Lung microvascular endothelial cell (primary cell): ENCODE measurements around the gene ALPP. TPM values are rescaled to one million over a fixed set of nuclear protein-coding genes. Genes with fewer than 3 reads are reported as not detected.
"Not testable (repeated sequence)": the region's sequence is repeated elsewhere in the genome, so short reads cannot be mapped to it uniquely, and the experiment has no call there.

Experiments used
- DNase-seq, 2 donors: peaks; one replicate each; pipeline versions ENCODE4 v3.0.0 to v3.0.0-alpha.2; 2010; ENCODE audit warnings: low read depth in 2 of 2
- total RNA-seq: library from RNA; depleted of rRNA; stranded (reverse); fragments of >200 nt; gene quantifications from 2 replicates; pipeline ENCODE4 v1.2.1, GENCODE V29; 2014

ALPP gene
- total RNA-seq, 1 donor from 2014 or later: not detected

- DNase-seq: no peak
Observed at GRCh38 chr2:232421189-232421785, 42.7 kb downstream of the ALPP start.

GRCh38 chr2:232422051-232422450 is 43.5 kb downstream of the ALPP start:
- no peak for DNase-seq

- not testable (repeated sequence) for DNase-seq
Observed at GRCh38 chr2:232422996-232423395, 44.4 kb downstream of the ALPP start.

GRCh38 chr2:232423407-232423806 is 44.9 kb downstream of the ALPP start:
- not testable (repeated sequence) for DNase-seq

GRCh38 chr2:232431705-232432590 is 53.4 kb downstream of the ALPP start:
- DNase-seq: no peak

Other genes with a start within 250 kb of the ALPP start
- not detected in 2 replicates for gene ALPG, start 28.1 kb downstream of the ALPP start, total RNA-seq
- gene ALPI, start 77.4 kb downstream of the ALPP start, total RNA-seq: not detected in 2 replicates
- gene ECEL1, start 109.1 kb downstream of the ALPP start, total RNA-seq: under 0.01 TPM in 1 of 2 replicates, not detected in the other
- gene PRSS56, start 141.6 kb downstream of the ALPP start, total RNA-seq: not detected in 2 replicates
- not detected in 2 replicates for gene CHRND, start 147.4 kb downstream of the ALPP start, total RNA-seq
- not detected in 2 replicates for gene CHRNG, start 160.9 kb downstream of the ALPP start, total RNA-seq
- gene TIGD1, start 171.8 kb downstream of the ALPP start, total RNA-seq: 0.87 and 1.8 TPM in 2 replicates
- 97.6 and 108 TPM in 2 replicates for gene EIF4E2, start 171.9 kb downstream of the ALPP start, total RNA-seq